ENCODE results near the gene YDJC.

Gene YDJC

DNA sequence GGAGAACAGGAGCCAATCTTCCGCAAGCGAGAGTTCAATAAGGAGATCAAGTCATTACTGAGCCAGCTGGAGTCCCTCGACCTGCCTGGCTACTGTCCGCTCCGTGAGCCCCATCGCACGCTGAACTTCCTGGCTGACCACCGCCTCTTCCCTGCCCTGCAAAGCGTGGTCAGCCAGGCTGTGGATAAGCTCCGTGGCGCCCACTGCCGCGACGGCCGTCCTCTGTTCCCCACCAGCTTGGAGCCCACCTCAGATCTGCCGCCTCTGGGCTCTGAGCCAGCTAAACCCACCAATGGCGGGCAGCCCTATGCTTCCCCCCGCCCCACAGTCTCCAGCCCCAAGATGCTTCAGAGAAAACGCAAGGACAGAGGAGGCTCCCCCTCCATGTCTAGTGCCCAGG lies 5.0 kb upstream of the YDJC start:
- TF ChIP-seq, protein P1, sequence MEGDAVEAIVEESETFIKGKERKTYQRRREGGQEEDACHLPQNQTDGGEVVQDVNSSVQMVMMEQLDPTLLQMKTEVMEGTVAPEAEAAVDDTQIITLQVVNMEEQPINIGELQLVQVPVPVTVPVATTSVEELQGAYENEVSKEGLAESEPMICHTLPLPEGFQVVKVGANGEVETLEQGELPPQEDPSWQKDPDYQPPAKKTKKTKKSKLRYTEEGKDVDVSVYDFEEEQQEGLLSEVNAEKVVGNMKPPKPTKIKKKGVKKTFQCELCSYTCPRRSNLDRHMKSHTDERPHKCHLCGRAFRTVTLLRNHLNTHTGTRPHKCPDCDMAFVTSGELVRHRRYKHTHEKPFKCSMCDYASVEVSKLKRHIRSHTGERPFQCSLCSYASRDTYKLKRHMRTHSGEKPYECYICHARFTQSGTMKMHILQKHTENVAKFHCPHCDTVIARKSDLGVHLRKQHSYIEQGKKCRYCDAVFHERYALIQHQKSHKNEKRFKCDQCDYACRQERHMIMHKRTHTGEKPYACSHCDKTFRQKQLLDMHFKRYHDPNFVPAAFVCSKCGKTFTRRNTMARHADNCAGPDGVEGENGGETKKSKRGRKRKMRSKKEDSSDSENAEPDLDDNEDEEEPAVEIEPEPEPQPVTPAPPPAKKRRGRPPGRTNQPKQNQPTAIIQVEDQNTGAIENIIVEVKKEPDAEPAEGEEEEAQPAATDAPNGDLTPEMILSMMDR (IDR thresholded peaks at IDR 0.05; ENCODE audit: unreplicated experiment in 3 of 3) = no peak
- H3K27ac Mint-ChIP-seq = no peak overlapping the region
- no peaks in the 10 kb centered on the region for H3K27me3 Mint-ChIP-seq (ENCODE audit: low read depth)
- no peak overlapping the region for H3K4me3 Mint-ChIP-seq
- no peaks in the 10 kb centered on the region for H3K9me3 Mint-ChIP-seq
- no peaks in the 10 kb centered on the region for H3K36me3 Mint-ChIP-seq (ENCODE audit: low read depth)
- no peaks in the 10 kb centered on the region for H3K4me1 Mint-ChIP-seq

GRCh38 chr22:21634081-21634480 lies 4.3 kb upstream of the YDJC start:
- no peaks in the 10 kb centered on the region for H3K36me3 Mint-ChIP-seq (ENCODE audit: low read depth)
- no peaks in the 10 kb centered on the region for H3K4me1 Mint-ChIP-seq
- H3K27ac Mint-ChIP-seq = no peak overlapping the region
- TF ChIP-seq, protein P1 (IDR thresholded peaks at IDR 0.05; ENCODE audit: unreplicated experiment in 3 of 3) = no peak
- H3K27me3 Mint-ChIP-seq (ENCODE audit: low read depth) = no peaks in the 10 kb centered on the region
- no peaks in the 10 kb centered on the region for H3K9me3 Mint-ChIP-seq
- no peak overlapping the region for H3K4me3 Mint-ChIP-seq

- H3K36me3 Mint-ChIP-seq (ENCODE audit: low read depth) = no peaks in the 10 kb centered on the region
- TF ChIP-seq, protein P1 (IDR thresholded peaks at IDR 0.05; ENCODE audit: unreplicated experiment in 3 of 3) = no peak
- H3K27me3 Mint-ChIP-seq (ENCODE audit: low read depth) = no peaks in the 10 kb centered on the region
- no peaks in the 10 kb centered on the region for H3K4me1 Mint-ChIP-seq
- H3K9me3 Mint-ChIP-seq = no peaks in the 10 kb centered on the region
- no peak overlapping the region for H3K4me3 Mint-ChIP-seq
- no peak overlapping the region for H3K27ac Mint-ChIP-seq
Measured at GRCh38 chr22:21633481-21633880, 3.7 kb upstream of the YDJC start.

GRCh38 chr22:21632931-21633330 lies 3.1 kb upstream of the YDJC start:
- Mint-ChIP-seq H3K27ac (no peak overlapping the region), H3K4me3 (no peak overlapping the region), H3K9me3 (no peaks in the 10 kb centered on the region), H3K27me3 (ENCODE audit: low read depth) (no peaks in the 10 kb centered on the region), H3K36me3 (ENCODE audit: low read depth) (peaks cover 4% of the 10 kb centered on the region), H3K4me1 (peaks cover 3% of the 10 kb centered on the region)
- TF ChIP-seq, protein P1 (IDR thresholded peaks at IDR 0.05; ENCODE audit: unreplicated experiment in 3 of 3) = no peak

GRCh38 chr22:21632237-21632895 lies 2.5 kb upstream of the YDJC start, which contains the start of gene CCDC116:
Gene CCDC116 (plus strand): TSS chr22:21632760. CDS start chr22:21633182, 422 bp downstream.
- Mint-ChIP-seq H3K4me1 (peaks cover 5% of the 10 kb centered on the region), H3K36me3 (ENCODE audit: low read depth) (peaks cover 4% of the 10 kb centered on the region), H3K27ac (no peak within 1 kb of the TSS), H3K27me3 (ENCODE audit: low read depth) (no peaks in the 10 kb centered on the region), H3K9me3 (no peaks in the 10 kb centered on the region), H3K4me3 (peak within 1 kb of the TSS in 1 of 3 experiments; percentile 31)
- TF ChIP-seq, protein P1 (IDR thresholded peaks at IDR 0.05; ENCODE audit: unreplicated experiment in 3 of 3) = no peak

DNA sequence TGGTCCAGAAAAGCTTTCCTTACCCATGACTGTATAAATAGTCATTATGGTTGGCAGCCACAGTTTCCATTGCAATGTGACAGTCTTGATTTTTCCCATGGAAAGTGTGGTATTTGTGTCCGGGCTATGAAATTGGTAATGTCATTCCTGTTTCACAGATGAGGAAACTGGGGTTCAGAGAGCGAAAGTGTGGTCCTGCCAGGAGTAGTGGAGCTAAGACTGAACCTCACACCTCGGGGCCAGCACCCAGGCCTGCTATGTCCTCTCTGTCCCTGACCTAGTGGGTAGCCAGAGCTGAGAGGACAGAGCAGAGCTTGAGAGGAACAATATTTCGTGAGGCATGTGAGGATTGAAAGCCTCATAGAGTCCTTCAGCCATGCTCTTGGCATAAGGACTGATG lies 1.2 kb upstream of the YDJC start:
- TF ChIP-seq, protein P1 (IDR thresholded peaks at IDR 0.05; ENCODE audit: unreplicated experiment in 3 of 3) = no peak
- peaks cover 4% of the 10 kb centered on the region for H3K36me3 Mint-ChIP-seq (ENCODE audit: low read depth)
- no peak overlapping the region for H3K27ac Mint-ChIP-seq
- H3K4me3 Mint-ChIP-seq = peak overlapping the region; percentile 74 to 80 (median 77)
- peaks cover 14% of the 10 kb centered on the region for H3K4me1 Mint-ChIP-seq
- no peaks in the 10 kb centered on the region for H3K27me3 Mint-ChIP-seq (ENCODE audit: low read depth)
- no peaks in the 10 kb centered on the region for H3K9me3 Mint-ChIP-seq
